Motor neuron (in vitro differentiated cells): ENCODE data around the gene POLD2. TPM values are rescaled to one million over a fixed set of nuclear protein-coding genes. Genes with fewer than 3 reads are reported as not detected.

Experiments used
- ATAC-seq, 8 experiments: fragments of 200-7000 bp; cut with Tn5 transposase; replicated peaks in 6 of 8; 2 replicates each; pipeline ENCODE4 v1.8.0; 2021; ENCODE audit warnings: mild to moderate bottlenecking in 8 of 8, moderate library complexity in 8 of 8
- H3K27ac ChIP-seq, 2 donors: fragments of 250-450 bp; sonication (Bioruptor Pico); 2 replicates each; pipeline ENCODE4 v1.9.0; 2021; ENCODE audit warnings: antibody characterized with exemption in 2 of 2, mild to moderate bottlenecking in 2 of 2, moderate library complexity in 1 of 2
- H3K4me1 ChIP-seq, 2 donors: fragments of 250-450 bp; sonication (Bioruptor Pico); replicated peaks in 1 of 2; 2 replicates each; pipeline ENCODE4 v1.6.1; 2021; ENCODE audit warnings: antibody characterized with exemption in 2 of 2, mild to moderate bottlenecking in 2 of 2, moderate library complexity in 1 of 2
- H3K4me3 ChIP-seq, 5 donors: fragments of 250-450 bp; sonication (Bioruptor Pico); 2 replicates each; pipeline ENCODE4 v1.9.0; 2021; ENCODE audit warnings: antibody characterized with exemption in 5 of 5, mild to moderate bottlenecking in 5 of 5, moderate library complexity in 4 of 5
- WGBS, 10 experiments: fragments of 450-650 bp; shearing (Covaris generic); methylation state at CpG; one replicate each; pipeline ENCODE4 v1.0.0; 2022; 5-methylcytosine and 5-hydroxymethylcytosine counted together
- in situ Hi-C, 9 experiments: fragments of 400-800 bp; cut with MboI; loops; one replicate each; pipeline ENCODE4 v1.15.0; 2021; ENCODE audit warnings: low sequenced_read_pairs in 9 of 9, low pct_unique_long_range_greater_than_20kb in 2 of 9; ENCODE audit not compliant: unreplicated experiment in 9 of 9
- total RNA-seq, 8 experiments: library from RNA; unstranded; fragments of 300-600 nt; gene quantifications; 2 replicates each; pipeline versions ENCODE4 v1.2.3 to v1.2.4, GENCODE V29; 2022

POLD2 gene
- total RNA-seq, 8 experiments from 2014 or later, result 53.7 to 146 (median 73.7) TPM

GRCh38 chr7:44112997-44113763 lies 10.2 kb downstream of the POLD2 start:
- Histone ChIP-seq H3K4me3 (no peak overlapping the region), H3K27ac (no peak overlapping the region), H3K4me1 (no peaks in the 10 kb centered on the region)
- 64 to 100% (median 91%) methylated on average over 1 to 5 of the region's 34 CpGs; no CpG with 5 or more reads in 5 of the 10 experiments for WGBS, 10 experiments
- ATAC-seq, result no peak
- in situ Hi-C loops, result no loop called here

GRCh38 chr7:44112231-44112996 lies 10.9 kb downstream of the POLD2 start:
- ATAC-seq, result peak in 1 of 8 experiments; percentile 6
- 77 to 100% (median 89%) methylated on average over 3 to 12 of the region's 41 CpGs; no CpG with 5 or more reads in 7 of the 10 experiments for WGBS, 10 experiments
- Histone ChIP-seq H3K27ac (no peak overlapping the region), H3K4me3 (no peak overlapping the region), H3K4me1 (no peaks in the 10 kb centered on the region)
- in situ Hi-C loops, result no loop called here

- Histone ChIP-seq H3K4me3 (no peak overlapping the region), H3K4me1 (no peaks in the 10 kb centered on the region), H3K27ac (no peak overlapping the region)
- in situ Hi-C loops, result no loop called here
- WGBS, 10 experiments, result 83% methylated on average over 1 of the region's 16 CpGs; no CpG with 5 or more reads in 9 of the 10 experiments
- peak in 1 of 8 experiments; percentile 6 for ATAC-seq
Measured at GRCh38 chr7:44111761-44112160, 11.6 kb downstream of the POLD2 start.

- in situ Hi-C loops, result no loop called here
- Histone ChIP-seq H3K27ac (no peak overlapping the region), H3K4me3 (no peak overlapping the region), H3K4me1 (peaks cover 2 to 3% of the 10 kb centered on the region in 2 donors)
- peak in 2 of 8 experiments; percentile 2 to 6 for ATAC-seq
- WGBS, 10 experiments, result 83 to 93% (median 90%) methylated on average over 1 to 13 of the region's 27 CpGs; no CpG with 5 or more reads in 5 of the 10 experiments
Measured at GRCh38 chr7:44110719-44111635, 12.4 kb downstream of the POLD2 start.

DNA sequence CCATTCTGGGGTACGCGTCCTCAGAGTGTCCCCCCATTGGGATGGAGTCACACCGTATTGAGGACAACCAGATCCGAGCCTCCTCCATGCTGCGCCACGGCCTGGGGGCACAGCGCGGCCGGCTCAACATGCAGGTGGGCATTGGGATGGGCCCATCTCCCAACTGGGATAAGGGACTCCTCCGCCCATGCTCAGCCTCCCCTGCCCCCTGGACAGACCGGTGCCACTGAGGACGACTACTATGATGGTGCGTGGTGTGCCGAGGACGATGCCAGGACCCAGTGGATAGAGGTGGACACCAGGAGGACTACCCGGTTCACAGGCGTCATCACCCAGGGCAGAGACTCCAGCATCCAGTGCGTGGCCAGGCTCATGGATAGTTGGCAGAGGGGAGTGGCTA lies 13.4 kb downstream of the POLD2 start:
- H3K4me1 ChIP-seq, result peaks cover 12 to 13% of the 10 kb centered on the region in 2 donors
- no peak overlapping the region for H3K4me3 ChIP-seq
- in situ Hi-C loops, result no loop called here
- WGBS, 10 experiments, result 87 to 100% (median 100%) methylated on average over 1 to 7 of the region's 18 CpGs; no CpG with 5 or more reads in 5 of the 10 experiments
- ATAC-seq, result no peak
- no peak overlapping the region for H3K27ac ChIP-seq

GRCh38 chr7:44108768-44109750 lies 14.3 kb downstream of the POLD2 start:
- no peak overlapping the region for H3K4me3 ChIP-seq
- ATAC-seq, result no peak
- in situ Hi-C loops, result no loop called here
- WGBS, 10 experiments, result 30 to 100% (median 80%) methylated on average over 1 to 2 of the region's 21 CpGs; no CpG with 5 or more reads in 5 of the 10 experiments
- H3K27ac ChIP-seq, result no peak overlapping the region
- H3K4me1 ChIP-seq, result peaks cover 13 to 19% of the 10 kb centered on the region in 2 donors

GRCh38 chr7:44107961-44108767 lies 15.2 kb downstream of the POLD2 start:
- in situ Hi-C loops, result no loop called here
- ATAC-seq, result no peak
- no peak overlapping the region for H3K27ac ChIP-seq
- H3K4me3 ChIP-seq, result no peak overlapping the region
- H3K4me1 ChIP-seq, result peaks cover 13 to 19% of the 10 kb centered on the region in 2 donors
- WGBS, 10 experiments, result 60 to 100% methylated on average over 1 to 2 of the region's 21 CpGs; no CpG with 5 or more reads in 8 of the 10 experiments

DNA sequence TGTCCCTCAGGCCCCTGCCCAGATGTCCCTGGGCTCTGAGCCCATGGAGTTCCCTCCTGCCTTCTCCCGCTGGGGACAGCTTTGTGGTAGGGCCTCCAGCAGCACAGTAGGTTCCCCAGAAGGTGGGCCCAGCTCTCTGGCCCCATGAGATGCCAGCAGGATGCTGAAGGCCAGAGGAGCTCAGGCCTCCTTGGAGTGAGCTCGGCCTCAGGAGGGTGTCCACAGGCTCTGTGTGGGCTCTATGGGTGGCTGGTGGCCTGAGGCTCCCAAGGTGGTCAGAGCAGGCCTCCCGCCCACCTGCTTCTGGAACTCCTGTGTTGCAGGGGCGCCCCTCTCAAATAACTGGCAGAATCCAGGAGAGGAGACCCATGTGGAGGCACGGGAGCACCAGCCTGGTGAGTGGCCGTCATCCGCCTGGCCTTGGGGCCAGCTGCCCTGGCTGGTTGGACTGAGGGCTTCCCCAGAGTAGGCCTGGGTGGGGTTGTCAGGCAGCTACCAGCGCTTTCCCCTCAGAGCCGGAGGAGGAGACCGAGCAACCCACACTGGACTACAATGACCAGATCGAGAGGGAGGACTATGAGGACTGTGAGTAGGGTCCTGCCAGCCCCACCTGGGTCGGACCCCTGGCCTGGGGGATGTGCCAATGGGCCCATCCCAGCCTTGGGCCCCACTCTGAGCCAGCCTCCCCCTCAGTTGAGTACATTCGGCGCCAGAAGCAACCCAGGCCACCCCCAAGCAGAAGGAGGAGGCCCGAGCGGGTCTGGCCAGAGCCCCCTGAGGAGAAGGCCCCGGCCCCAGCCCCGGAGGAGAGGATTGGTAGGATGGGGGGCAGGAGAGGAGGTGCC lies 16.0 kb downstream of the POLD2 start:
- Histone ChIP-seq H3K4me1 (peaks cover 13 to 19% of the 10 kb centered on the region in 2 donors), H3K27ac (no peak overlapping the region), H3K4me3 (no peak overlapping the region)
- ATAC-seq, result no peak
- in situ Hi-C loops, result no loop called here
- 80 to 100% (median 83%) methylated on average over 1 of the region's 18 CpGs; no CpG with 5 or more reads in 7 of the 10 experiments for WGBS, 10 experiments

- in situ Hi-C loops, result no loop called here
- Histone ChIP-seq H3K27ac (no peak overlapping the region), H3K4me1 (peaks cover 13 to 19% of the 10 kb centered on the region in 2 donors), H3K4me3 (no peak overlapping the region)
- ATAC-seq, result no peak
- WGBS, 10 experiments, result 20 to 100% (median 100%) methylated on average over 1 to 6 of the region's 10 CpGs; no CpG with 5 or more reads in 3 of the 10 experiments
Measured at GRCh38 chr7:44106311-44107065, 16.9 kb downstream of the POLD2 start.

GRCh38 chr7:44105832-44106231 lies 17.5 kb downstream of the POLD2 start:
- peak overlapping the region in 2 of 5 donors; percentile 39 to 45 for H3K4me3 ChIP-seq
- H3K27ac ChIP-seq, result peak overlapping the region in 1 of 2 donors; percentile 5
- no peak for ATAC-seq
- peaks cover 13 to 20% of the 10 kb centered on the region in 2 donors for H3K4me1 ChIP-seq
- in situ Hi-C loops, result no loop called here
- 13 to 100% (median 80%) methylated on average over 1 of the region's 2 CpGs; no CpG with 5 or more reads in 5 of the 10 experiments for WGBS, 10 experiments
